HUES6 (cell line): ENCODE measurements around the gene SEMA5B.

ENCODE experiments used
- H3K27ac ChIP-seq: 2 replicates; pipeline ENCODE4 v1.7.0; 2013; ENCODE audit warnings: low read depth, mild to moderate bottlenecking, low read length, inconsistent platforms
- H3K27me3 ChIP-seq: 2 replicates; pipeline ENCODE4 v1.6.1; 2013; ENCODE audit warnings: low read length; ENCODE audit not compliant: control insufficient read depth, insufficient read depth
- H3K36me3 ChIP-seq: 2 replicates; pipeline ENCODE4 v1.6.1; 2013; ENCODE audit warnings: low read length; ENCODE audit not compliant: control insufficient read depth, insufficient read depth
- H3K4me1 ChIP-seq: 2 replicates; pipeline ENCODE4 v1.6.1; 2013; ENCODE audit warnings: low read length; ENCODE audit not compliant: control insufficient read depth, insufficient read depth
- H3K4me3 ChIP-seq: 2 replicates; pipeline ENCODE4 v1.5.1; 2013; ENCODE audit warnings: low read depth, low read length
- H3K9ac ChIP-seq: one replicate; pipeline ENCODE4 v1.6.1; 2013; ENCODE audit warnings: mild to moderate bottlenecking, low read length
- H3K9me3 ChIP-seq: 2 replicates; pipeline ENCODE4 v1.6.1; 2013; ENCODE audit warnings: low read depth, low read length; ENCODE audit not compliant: control insufficient read depth, insufficient read depth

The SEMA5B gene

GRCh38 chr3:122973893-122974615 lies 53.5 kb downstream of the SEMA5B start:
- peak overlapping the region; percentile 21 for H3K9ac ChIP-seq
- no peak overlapping the region for H3K27ac ChIP-seq
- peaks cover 52% of the 10 kb centered on the region for H3K4me1 ChIP-seq
- H3K4me3 ChIP-seq = no peak overlapping the region
- H3K27me3 ChIP-seq = peaks cover 3% of the 10 kb centered on the region; the same call in 1 of the 2 replicates
- no peaks in the 10 kb centered on the region for H3K36me3 ChIP-seq
- no peaks in the 10 kb centered on the region for H3K9me3 ChIP-seq

- Histone ChIP-seq H3K4me1 (peaks cover 34% of the 10 kb centered on the region), H3K27me3 (peaks cover 3% of the 10 kb centered on the region; the same call in 1 of the 2 replicates), H3K9ac (no peak overlapping the region), H3K4me3 (no peak overlapping the region), H3K27ac (no peak overlapping the region), H3K9me3 (no peaks in the 10 kb centered on the region), H3K36me3 (no peaks in the 10 kb centered on the region)
These were observed 55.4 kb downstream of the SEMA5B start for GRCh38 chr3:122972141-122972540.

- no peak overlapping the region for H3K9ac ChIP-seq
- peaks cover 3% of the 10 kb centered on the region; the same call in 1 of the 2 replicates for H3K27me3 ChIP-seq
These were observed 57.7 kb downstream of the SEMA5B start for GRCh38 chr3:122969585-122970469.

GRCh38 chr3:122967765-122968164 lies 59.8 kb downstream of the SEMA5B start:
- Histone ChIP-seq H3K27ac (no peak overlapping the region), H3K27me3 (peaks cover 3% of the 10 kb centered on the region; the same call in 1 of the 2 replicates), H3K4me3 (no peak overlapping the region), H3K36me3 (no peaks in the 10 kb centered on the region), H3K9ac (no peak overlapping the region), H3K9me3 (no peaks in the 10 kb centered on the region), H3K4me1 (0 out of 2 replicates have a peak, but pooled peaks cover 7% of the 10 kb centered on the region)

More at GRCh38 chr3:122969585-122970469, 57.7 kb downstream of the SEMA5B start:
- no peaks in the 10 kb centered on the region for H3K9me3 ChIP-seq
- H3K4me3 ChIP-seq = no peak overlapping the region
- H3K4me1 ChIP-seq = peaks cover 20% of the 10 kb centered on the region
- H3K36me3 ChIP-seq = no peaks in the 10 kb centered on the region
- no peak overlapping the region for H3K27ac ChIP-seq

- Histone ChIP-seq H3K36me3 (no peaks in the 10 kb centered on the region), H3K9ac (no peak overlapping the region), H3K9me3 (no peaks in the 10 kb centered on the region), H3K27ac (no peak overlapping the region), H3K27me3 (peaks cover 3% of the 10 kb centered on the region; the same call in 1 of the 2 replicates), H3K4me1 (0 out of 2 replicates have a peak, but pooled peaks cover 7% of the 10 kb centered on the region), H3K4me3 (no peak overlapping the region)
These were observed 60.2 kb downstream of the SEMA5B start for GRCh38 chr3:122967356-122967755.

GRCh38 chr3:122966045-122966444 lies 61.5 kb downstream of the SEMA5B start:
- Histone ChIP-seq H3K27me3 (no peaks in the 10 kb centered on the region), H3K9ac (no peak overlapping the region), H3K4me3 (no peak overlapping the region), H3K9me3 (no peaks in the 10 kb centered on the region), H3K4me1 (0 out of 2 replicates have a peak, but pooled peaks cover 7% of the 10 kb centered on the region), H3K36me3 (no peaks in the 10 kb centered on the region), H3K27ac (no peak overlapping the region)

GRCh38 chr3:122964811-122965210 lies 62.8 kb downstream of the SEMA5B start:
- Histone ChIP-seq H3K27me3 (no peaks in the 10 kb centered on the region), H3K27ac (no peak overlapping the region), H3K9me3 (no peaks in the 10 kb centered on the region)

GRCh38 chr3:122962149-122962548 lies 65.4 kb downstream of the SEMA5B start:
- Histone ChIP-seq H3K9me3 (no peaks in the 10 kb centered on the region), H3K36me3 (no peaks in the 10 kb centered on the region), H3K4me3 (no peak overlapping the region), H3K9ac (no peak overlapping the region), H3K27me3 (no peaks in the 10 kb centered on the region), H3K4me1 (peaks cover 33% of the 10 kb centered on the region), H3K27ac (no peak overlapping the region)

More at GRCh38 chr3:122964811-122965210, 62.8 kb downstream of the SEMA5B start:
- Histone ChIP-seq H3K4me3 (no peak overlapping the region), H3K4me1 (peaks cover 10% of the 10 kb centered on the region), H3K9ac (no peak overlapping the region), H3K36me3 (no peaks in the 10 kb centered on the region)

GRCh38 chr3:122961146-122961545 lies 66.4 kb downstream of the SEMA5B start:
- H3K4me1 ChIP-seq = peaks cover 42% of the 10 kb centered on the region
- H3K36me3 ChIP-seq = no peaks in the 10 kb centered on the region
- H3K27me3 ChIP-seq = no peaks in the 10 kb centered on the region
- H3K9me3 ChIP-seq = no peaks in the 10 kb centered on the region
- H3K27ac ChIP-seq = no peak overlapping the region
- no peak overlapping the region for H3K9ac ChIP-seq
- no peak overlapping the region for H3K4me3 ChIP-seq

GRCh38 chr3:122960652-122961051 lies 66.9 kb downstream of the SEMA5B start:
- H3K27ac ChIP-seq = no peak overlapping the region
- no peak overlapping the region for H3K9ac ChIP-seq
- no peaks in the 10 kb centered on the region for H3K27me3 ChIP-seq
- H3K9me3 ChIP-seq = no peaks in the 10 kb centered on the region
- no peaks in the 10 kb centered on the region for H3K36me3 ChIP-seq
- H3K4me1 ChIP-seq = peaks cover 42% of the 10 kb centered on the region
- H3K4me3 ChIP-seq = no peak overlapping the region

- Histone ChIP-seq H3K9ac (no peak overlapping the region), H3K9me3 (no peaks in the 10 kb centered on the region), H3K27me3 (no peaks in the 10 kb centered on the region), H3K27ac (no peak overlapping the region), H3K4me3 (no peak overlapping the region), H3K4me1 (peaks cover 34% of the 10 kb centered on the region), H3K36me3 (no peaks in the 10 kb centered on the region)
These were observed 68.2 kb downstream of the SEMA5B start for GRCh38 chr3:122959339-122959738.
